GM19043 (cell line): ENCODE measurements around the gene MRPS12.
"Not testable (repeated sequence)": the region's sequence is repeated elsewhere in the genome, so short reads cannot be mapped to it uniquely, and the experiment has no call there.

Experiments used
- ATAC-seq: cut with Tn5 transposase; IDR thresholded peaks from one replicate; pipeline ENCODE4 v1.9.1; 2021; ENCODE audit warnings: low read depth; ENCODE audit not compliant: unreplicated experiment

The MRPS12 gene

GRCh38 chr19:38932425-38933179 is 1.9 kb downstream of the MRPS12 start:
- ATAC-seq = no peak

- no peak for ATAC-seq
Observed at GRCh38 chr19:38933544-38933943, 2.8 kb downstream of the MRPS12 start.

- ATAC-seq = no peak
Observed at GRCh38 chr19:38939957-38940356, 9.2 kb downstream of the MRPS12 start.

- not testable (repeated sequence) for ATAC-seq
Observed at GRCh38 chr19:38941466-38941865, 10.7 kb downstream of the MRPS12 start.

GRCh38 chr19:38941979-38942378 is 11.2 kb downstream of the MRPS12 start:
- ATAC-seq = no peak

- no peak for ATAC-seq
Observed at GRCh38 chr19:38942471-38943181, 11.9 kb downstream of the MRPS12 start.

- ATAC-seq = no peak
Observed at GRCh38 chr19:38944981-38945506, 14.3 kb downstream of the MRPS12 start.

- no peak for ATAC-seq
Observed at GRCh38 chr19:38945562-38946228, 15.0 kb downstream of the MRPS12 start.

GRCh38 chr19:38946229-38947010 is 15.7 kb downstream of the MRPS12 start:
- ATAC-seq = no peak

- ATAC-seq = no peak
Observed at GRCh38 chr19:38949580-38950367, 19.0 kb downstream of the MRPS12 start.

GRCh38 chr19:38951187-38951586 is 20.4 kb downstream of the MRPS12 start:
- no peak for ATAC-seq

- no peak for ATAC-seq
Observed at GRCh38 chr19:38952395-38953165, 21.8 kb downstream of the MRPS12 start.

GRCh38 chr19:38953677-38954076 is 22.9 kb downstream of the MRPS12 start:
- no peak for ATAC-seq

- ATAC-seq = no peak
Observed at GRCh38 chr19:38956264-38956663, 25.5 kb downstream of the MRPS12 start.

- no peak for ATAC-seq
Observed at GRCh38 chr19:38958301-38958700, 27.6 kb downstream of the MRPS12 start.

- ATAC-seq = no peak
Observed at GRCh38 chr19:38959618-38960017, 28.9 kb downstream of the MRPS12 start.

- ATAC-seq = no peak
Observed at GRCh38 chr19:38964738-38965137, 34.0 kb downstream of the MRPS12 start.

- not testable (repeated sequence) for ATAC-seq
Observed at GRCh38 chr19:38966149-38966548, 35.4 kb downstream of the MRPS12 start.
